Measurements from ENCODE around the gene PHACTR4.
"Not testable (repeated sequence)": the region's sequence is repeated elsewhere in the genome, so short reads cannot be mapped to it uniquely, and the experiment has no call there.

The PHACTR4 gene

DNA sequence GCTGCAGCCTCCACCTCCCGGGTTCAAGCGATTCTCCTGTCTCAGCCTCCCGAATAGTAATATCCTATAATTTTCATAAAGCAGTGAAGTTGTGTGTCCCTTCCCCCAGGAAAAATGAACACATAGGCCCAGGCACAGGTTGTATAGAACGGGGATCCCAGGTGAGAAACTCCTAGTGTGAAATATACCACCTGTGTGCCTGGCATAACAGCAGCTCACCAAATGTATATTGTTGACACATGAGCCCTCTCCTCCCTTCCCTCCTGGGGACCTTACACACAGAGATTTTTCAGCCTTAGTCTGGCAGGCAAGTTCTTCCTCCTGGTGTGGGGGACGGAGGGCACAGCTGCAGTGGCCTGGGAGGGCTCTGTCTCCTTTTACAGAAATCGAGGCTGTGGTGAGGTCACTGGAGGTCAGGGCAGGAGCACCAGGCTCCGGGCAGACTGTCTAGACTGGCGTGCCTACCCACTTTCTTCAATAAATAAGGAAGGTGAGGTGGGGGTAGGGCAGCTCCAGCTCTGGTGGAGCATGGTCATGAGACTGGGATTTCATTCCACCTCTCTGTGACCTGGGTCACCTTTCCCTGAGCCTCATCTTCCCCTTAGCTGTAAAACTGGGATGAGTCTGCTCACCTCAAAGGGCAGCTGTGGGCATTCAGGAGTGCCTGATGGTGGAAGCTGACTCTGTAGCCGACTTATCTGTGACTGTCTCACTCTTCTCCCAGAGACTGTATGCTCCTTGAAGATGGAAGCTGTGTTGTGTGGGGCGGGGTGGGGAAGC lies 150.6 kb downstream of the PHACTR4 start:
- peak overlapping the region; percentile 42 for H3K27ac Mint-ChIP-seq
- H3K36me3 Mint-ChIP-seq: peaks cover 28% of the 10 kb centered on the region
- H3K9me3 Mint-ChIP-seq: no peaks in the 10 kb centered on the region
- no peaks in the 10 kb centered on the region for H3K27me3 Mint-ChIP-seq
- H3K4me3 Mint-ChIP-seq: peak overlapping the region; percentile 55
- peaks cover 46% of the 10 kb centered on the region for H3K4me1 Mint-ChIP-seq
- DNase-seq: no peak
- CTCF ChIA-PET: interaction anchor here (0.8 kb wide), 1 partner anchor 83 kb away, joined by 3 read pairs; no protein-coding TSS in a partner anchor

GRCh38 chr1:28520796-28521195 lies 151.3 kb downstream of the PHACTR4 start:
- H3K4me1 Mint-ChIP-seq: peaks cover 46% of the 10 kb centered on the region
- not testable (repeated sequence) for H3K27ac Mint-ChIP-seq, DNase-seq, H3K9me3 Mint-ChIP-seq, H3K4me3 Mint-ChIP-seq, H3K27me3 Mint-ChIP-seq
- peaks cover 29% of the 10 kb centered on the region for H3K36me3 Mint-ChIP-seq
- CTCF ChIA-PET: interaction anchor here (1.3 kb wide), 1 partner anchor 31 kb away, joined by 3 read pairs; no protein-coding TSS in a partner anchor

DNA sequence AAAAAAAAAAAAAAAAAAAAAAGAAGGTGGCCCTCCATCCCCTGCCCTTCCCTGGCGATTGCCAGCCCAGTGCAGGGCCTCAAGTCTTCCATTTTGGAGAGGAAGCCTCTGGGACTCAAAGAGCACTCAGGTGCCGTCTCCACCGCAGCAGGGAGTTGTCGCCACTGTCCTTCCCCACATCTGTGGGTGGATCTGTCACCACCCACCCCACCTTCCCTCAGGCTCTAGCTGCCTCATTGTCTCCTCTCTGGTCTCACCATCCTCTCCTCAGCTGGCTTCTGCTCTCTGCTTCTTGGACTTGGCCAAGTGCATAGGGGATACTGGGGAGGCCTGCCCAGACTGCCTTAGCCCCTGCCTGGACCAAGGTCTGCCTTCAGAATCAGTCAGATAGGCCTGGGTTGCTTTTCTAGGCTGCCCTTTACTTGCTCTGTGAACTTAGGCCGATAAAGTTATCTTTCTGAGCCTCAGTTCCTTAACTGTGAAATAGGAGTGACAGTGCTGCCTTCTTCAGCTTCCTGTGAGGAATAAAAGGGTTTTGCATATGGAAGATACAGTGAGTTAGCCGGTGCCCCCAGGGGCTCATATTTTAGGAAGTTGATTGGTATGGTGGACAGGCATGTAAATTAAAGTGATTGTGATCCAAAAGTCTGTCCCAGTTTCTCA lies 152.1 kb downstream of the PHACTR4 start:
- peaks cover 28% of the 10 kb centered on the region for H3K36me3 Mint-ChIP-seq
- no peaks in the 10 kb centered on the region for H3K9me3 Mint-ChIP-seq
- H3K27me3 Mint-ChIP-seq: no peaks in the 10 kb centered on the region
- H3K27ac Mint-ChIP-seq: peak overlapping the region; percentile 52
- CTCF ChIA-PET: interaction anchor here (1.3 kb wide), 1 partner anchor 30 kb away, joined by 3 read pairs; no protein-coding TSS in a partner anchor
- peaks cover 44% of the 10 kb centered on the region for H3K4me1 Mint-ChIP-seq
- DNase-seq: no peak
- H3K4me3 Mint-ChIP-seq: no peak overlapping the region

- not testable (repeated sequence) for H3K27me3 Mint-ChIP-seq, H3K9me3 Mint-ChIP-seq, H3K4me3 Mint-ChIP-seq, DNase-seq, H3K27ac Mint-ChIP-seq
- Mint-ChIP-seq H3K4me1 (peaks cover 38% of the 10 kb centered on the region), H3K36me3 (peaks cover 24% of the 10 kb centered on the region)
- CTCF ChIA-PET: interaction anchor here (0.6 kb wide), 1 partner anchor 241 kb away, joined by 3 read pairs; no protein-coding TSS in a partner anchor
These were observed 153.0 kb downstream of the PHACTR4 start for GRCh38 chr1:28522537-28522936.

DNA sequence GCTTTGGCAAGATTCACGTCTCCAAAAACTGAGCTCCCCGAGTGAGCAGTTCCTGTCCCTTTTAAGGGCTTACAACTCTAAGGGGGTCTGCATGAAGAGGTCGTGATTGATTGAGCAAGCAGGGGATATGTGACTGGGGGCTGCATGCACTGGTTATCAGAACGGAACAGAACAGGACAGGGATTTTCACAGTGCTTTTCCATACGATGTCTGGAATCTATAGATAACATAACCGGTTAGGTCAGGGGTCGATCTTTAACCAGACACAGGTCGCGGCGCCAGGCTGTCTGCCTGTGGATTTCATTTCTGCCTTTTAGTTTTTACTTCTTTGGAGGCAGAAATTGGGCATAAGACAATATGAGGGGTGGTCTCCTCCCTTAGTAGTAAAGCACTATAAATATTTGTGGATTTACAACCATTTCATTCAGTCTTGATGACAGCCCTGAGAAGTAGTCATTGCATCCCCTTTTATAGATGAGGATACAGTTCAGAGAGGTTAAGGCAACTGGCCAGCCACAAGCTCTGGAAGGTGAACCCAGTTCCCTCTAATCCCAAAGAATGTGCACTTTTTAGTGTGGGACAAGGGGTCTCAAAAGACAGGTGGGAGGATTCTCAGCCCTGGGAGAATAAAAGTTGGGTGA lies 155.6 kb downstream of the PHACTR4 start:
- H3K27ac Mint-ChIP-seq, H3K4me3 Mint-ChIP-seq, H3K9me3 Mint-ChIP-seq, CTCF ChIA-PET, DNase-seq, H3K27me3 Mint-ChIP-seq: not testable (repeated sequence)
- Mint-ChIP-seq H3K36me3 (peaks cover 24% of the 10 kb centered on the region), H3K4me1 (peaks cover 21% of the 10 kb centered on the region)

- no peak for DNase-seq
- CTCF ChIA-PET: no interaction called here
- H3K27me3 Mint-ChIP-seq: no peaks in the 10 kb centered on the region
- H3K4me1 Mint-ChIP-seq: peaks cover 11% of the 10 kb centered on the region
- H3K9me3 Mint-ChIP-seq: no peaks in the 10 kb centered on the region
- H3K27ac Mint-ChIP-seq: no peak overlapping the region
- H3K36me3 Mint-ChIP-seq: peaks cover 33% of the 10 kb centered on the region
- no peak overlapping the region for H3K4me3 Mint-ChIP-seq
These were observed 157.3 kb downstream of the PHACTR4 start for GRCh38 chr1:28526886-28527285.

- DNase-seq: no peak
- H3K9me3 Mint-ChIP-seq: no peaks in the 10 kb centered on the region
- H3K4me1 Mint-ChIP-seq: no peaks in the 10 kb centered on the region
- H3K27ac Mint-ChIP-seq: no peak overlapping the region
- no peaks in the 10 kb centered on the region for H3K27me3 Mint-ChIP-seq
- CTCF ChIA-PET: interaction anchor here (0.6 kb wide), 1 partner anchor 159 kb away, joined by 3 read pairs; no protein-coding TSS in a partner anchor
- peaks cover 39% of the 10 kb centered on the region for H3K36me3 Mint-ChIP-seq
- H3K4me3 Mint-ChIP-seq: no peak overlapping the region
These were observed 160.9 kb downstream of the PHACTR4 start for GRCh38 chr1:28530456-28530855.

GRCh38 chr1:28534671-28535070 lies 165.1 kb downstream of the PHACTR4 start:
- CTCF ChIA-PET: no interaction called here
- no peaks in the 10 kb centered on the region for H3K4me1 Mint-ChIP-seq
- H3K27me3 Mint-ChIP-seq: no peaks in the 10 kb centered on the region
- no peak overlapping the region for H3K4me3 Mint-ChIP-seq
- no peak overlapping the region for H3K27ac Mint-ChIP-seq
- DNase-seq: no peak
- H3K36me3 Mint-ChIP-seq: peaks cover 60% of the 10 kb centered on the region
- no peaks in the 10 kb centered on the region for H3K9me3 Mint-ChIP-seq

DNA sequence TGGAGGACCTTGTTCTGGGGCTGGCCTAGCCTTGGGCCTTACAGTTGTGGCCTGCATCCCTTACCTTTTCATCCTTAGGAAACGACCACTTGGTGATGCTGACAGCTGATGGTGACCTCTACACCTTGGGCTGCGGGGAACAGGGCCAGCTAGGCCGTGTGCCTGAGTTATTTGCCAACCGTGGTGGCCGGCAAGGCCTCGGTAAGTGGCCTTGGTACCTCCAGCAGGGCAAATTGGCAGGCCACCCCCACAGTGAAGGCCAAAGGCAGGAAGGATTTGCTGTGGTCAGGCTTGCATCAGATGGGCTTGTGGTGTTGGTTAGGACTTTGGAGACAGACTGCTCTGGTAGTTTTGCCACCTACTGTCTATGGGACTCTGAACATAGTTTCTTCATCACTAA lies 165.6 kb downstream of the PHACTR4 start:
- CTCF ChIA-PET: no interaction called here
- Mint-ChIP-seq H3K27ac (no peak overlapping the region), H3K9me3 (no peaks in the 10 kb centered on the region)

DNA sequence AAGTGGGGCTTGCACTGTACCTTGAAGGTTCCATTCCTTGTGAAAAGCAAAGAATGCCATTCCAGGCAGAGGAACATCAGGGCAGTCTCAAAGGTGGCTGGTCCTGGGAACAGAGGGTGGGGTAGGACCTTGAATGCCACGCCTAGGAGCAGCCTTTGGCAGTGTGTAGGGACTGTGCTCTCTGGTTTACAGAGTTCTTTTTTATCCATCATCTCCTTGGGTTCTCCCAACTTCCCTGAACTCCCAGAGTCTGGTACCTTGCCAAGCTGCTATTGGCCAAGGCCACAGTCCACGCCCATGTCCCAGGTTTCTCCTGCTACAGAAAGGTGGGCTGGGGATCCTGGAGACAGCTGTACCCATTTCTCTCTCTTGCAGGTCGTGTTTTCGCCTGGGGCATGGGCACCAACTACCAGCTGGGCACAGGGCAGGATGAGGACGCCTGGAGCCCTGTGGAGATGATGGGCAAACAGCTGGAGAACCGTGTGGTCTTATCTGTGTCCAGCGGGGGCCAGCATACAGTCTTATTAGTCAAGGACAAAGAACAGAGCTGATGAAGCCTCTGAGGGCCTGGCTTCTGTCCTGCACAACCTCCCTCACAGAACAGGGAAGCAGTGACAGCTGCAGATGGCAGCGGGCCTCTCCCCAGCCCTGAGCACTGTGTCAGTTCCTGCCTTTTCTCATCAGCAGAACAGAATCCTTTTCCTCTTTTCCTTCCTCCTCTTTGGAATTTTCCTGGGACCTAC lies 168.1 kb downstream of the PHACTR4 start:
- no peak for DNase-seq
- CTCF ChIA-PET: no interaction called here
- Mint-ChIP-seq H3K9me3 (no peaks in the 10 kb centered on the region), H3K4me3 (no peak overlapping the region), H3K27me3 (no peaks in the 10 kb centered on the region), H3K27ac (no peak overlapping the region), H3K4me1 (no peaks in the 10 kb centered on the region), H3K36me3 (peaks cover 38% of the 10 kb centered on the region)

More for the DNA sequence above, 165.6 kb downstream of the PHACTR4 start:
- no peaks in the 10 kb centered on the region for H3K4me1 Mint-ChIP-seq
- H3K36me3 Mint-ChIP-seq: peaks cover 57% of the 10 kb centered on the region
- no peak overlapping the region for H3K4me3 Mint-ChIP-seq
- no peak for DNase-seq
- H3K27me3 Mint-ChIP-seq: no peaks in the 10 kb centered on the region

GRCh38 chr1:28538286-28538685 lies 168.7 kb downstream of the PHACTR4 start:
- H3K9me3 Mint-ChIP-seq: no peaks in the 10 kb centered on the region
- H3K27me3 Mint-ChIP-seq: no peaks in the 10 kb centered on the region
- CTCF ChIA-PET: no interaction called here
- no peaks in the 10 kb centered on the region for H3K4me1 Mint-ChIP-seq
- H3K36me3 Mint-ChIP-seq: peaks cover 38% of the 10 kb centered on the region
- H3K27ac Mint-ChIP-seq: no peak overlapping the region
- no peak for DNase-seq
- no peak overlapping the region for H3K4me3 Mint-ChIP-seq

GRCh38 chr1:28540651-28541050 lies 171.1 kb downstream of the PHACTR4 start:
- Mint-ChIP-seq H3K9me3 (no peaks in the 10 kb centered on the region), H3K36me3 (peaks cover 24% of the 10 kb centered on the region), H3K27ac (no peak overlapping the region), H3K27me3 (no peaks in the 10 kb centered on the region), H3K4me3 (no peak overlapping the region), H3K4me1 (no peaks in the 10 kb centered on the region)
- no peak for DNase-seq
- CTCF ChIA-PET: no interaction called here

DNA sequence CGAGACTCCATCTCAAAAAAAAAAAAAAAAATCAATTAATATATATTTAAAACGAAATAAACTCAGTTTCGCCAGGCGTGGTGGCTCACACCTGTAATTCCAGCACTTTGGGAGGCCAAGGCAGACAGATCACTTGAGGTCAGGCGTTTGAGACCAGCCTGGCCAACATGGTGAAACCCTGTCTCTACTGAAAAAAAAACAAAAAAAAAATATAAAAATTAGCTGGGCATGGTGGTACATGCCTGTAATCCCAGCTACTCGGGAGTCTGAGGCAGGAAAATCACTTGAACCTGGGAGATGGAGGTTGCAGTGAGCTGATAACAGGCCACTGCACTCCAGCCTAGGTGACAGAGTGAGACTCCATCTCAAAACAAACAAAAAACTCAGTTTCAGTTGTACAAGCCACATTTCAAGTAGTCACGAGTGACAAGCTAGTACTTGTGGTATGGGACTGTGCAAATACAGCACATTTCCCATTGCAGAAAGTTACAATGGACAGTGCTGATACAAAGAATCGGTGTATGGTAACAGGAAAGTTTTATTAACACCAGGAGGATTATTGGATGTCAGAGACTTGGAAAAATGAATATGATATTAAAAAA lies 172.0 kb downstream of the PHACTR4 start:
- H3K27me3 Mint-ChIP-seq, H3K27ac Mint-ChIP-seq, DNase-seq, H3K9me3 Mint-ChIP-seq, H3K4me3 Mint-ChIP-seq, CTCF ChIA-PET, H3K4me1 Mint-ChIP-seq: not testable (repeated sequence)
- peaks cover 15% of the 10 kb centered on the region for H3K36me3 Mint-ChIP-seq

DNA sequence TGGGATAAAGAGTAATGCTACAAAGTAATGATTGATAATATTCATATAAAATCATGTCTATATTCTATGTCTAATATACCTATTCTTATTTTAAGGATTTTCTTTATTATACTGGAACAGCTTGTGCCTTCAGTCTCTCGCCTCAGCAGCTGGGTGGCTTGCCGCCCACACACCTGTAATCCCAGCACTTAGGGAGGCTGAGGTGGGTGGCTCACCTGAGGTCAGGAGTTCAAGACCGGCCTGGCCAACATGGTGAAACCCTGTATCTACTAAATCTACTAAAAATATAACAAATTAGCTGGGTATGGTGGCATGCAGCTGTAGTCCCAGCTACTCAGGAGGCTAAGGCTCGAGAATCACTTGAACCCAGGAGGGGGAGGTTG lies 175.7 kb downstream of the PHACTR4 start:
- no peaks in the 10 kb centered on the region for H3K9me3 Mint-ChIP-seq
- no peaks in the 10 kb centered on the region for H3K36me3 Mint-ChIP-seq
- H3K27me3 Mint-ChIP-seq: peaks cover 4% of the 10 kb centered on the region
- H3K27ac Mint-ChIP-seq: no peak overlapping the region
- no peaks in the 10 kb centered on the region for H3K4me1 Mint-ChIP-seq
- CTCF ChIA-PET: no interaction called here
- DNase-seq: no peak
- no peak overlapping the region for H3K4me3 Mint-ChIP-seq
